Measurements from ENCODE around the gene MTHFD1.

DNA sequence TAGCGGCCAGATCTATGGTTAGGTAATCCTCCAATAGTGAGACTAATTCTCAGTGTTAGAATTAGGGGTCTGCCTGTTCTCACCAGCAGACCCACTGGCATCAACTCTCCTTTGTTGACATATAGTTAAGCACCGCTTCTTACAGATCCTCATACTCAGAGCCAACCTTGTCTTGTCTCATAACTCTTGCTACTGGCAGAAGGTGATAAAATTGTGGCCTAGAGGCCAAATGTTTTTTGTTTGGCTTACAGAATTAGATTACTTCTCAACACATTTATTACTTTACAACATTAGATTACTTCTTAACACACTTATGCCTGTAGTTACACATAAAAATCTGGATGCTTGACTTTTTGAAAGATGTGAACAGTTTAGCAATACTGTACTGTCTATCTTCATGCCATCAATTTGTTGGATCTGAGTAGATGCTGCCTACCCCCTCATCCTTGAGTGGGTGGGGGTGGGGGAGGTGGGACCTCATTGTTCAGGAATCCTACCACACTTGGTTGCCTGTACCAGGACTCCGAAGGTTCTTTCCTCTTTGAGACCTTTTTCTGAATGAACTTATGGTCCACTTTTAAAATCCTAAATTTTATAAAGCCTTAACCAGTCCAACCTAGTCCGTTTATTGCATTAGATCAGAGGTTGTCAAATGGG is 7.0 kb downstream of the MTHFD1 start:
- TF ChIP-seq, protein P1, sequence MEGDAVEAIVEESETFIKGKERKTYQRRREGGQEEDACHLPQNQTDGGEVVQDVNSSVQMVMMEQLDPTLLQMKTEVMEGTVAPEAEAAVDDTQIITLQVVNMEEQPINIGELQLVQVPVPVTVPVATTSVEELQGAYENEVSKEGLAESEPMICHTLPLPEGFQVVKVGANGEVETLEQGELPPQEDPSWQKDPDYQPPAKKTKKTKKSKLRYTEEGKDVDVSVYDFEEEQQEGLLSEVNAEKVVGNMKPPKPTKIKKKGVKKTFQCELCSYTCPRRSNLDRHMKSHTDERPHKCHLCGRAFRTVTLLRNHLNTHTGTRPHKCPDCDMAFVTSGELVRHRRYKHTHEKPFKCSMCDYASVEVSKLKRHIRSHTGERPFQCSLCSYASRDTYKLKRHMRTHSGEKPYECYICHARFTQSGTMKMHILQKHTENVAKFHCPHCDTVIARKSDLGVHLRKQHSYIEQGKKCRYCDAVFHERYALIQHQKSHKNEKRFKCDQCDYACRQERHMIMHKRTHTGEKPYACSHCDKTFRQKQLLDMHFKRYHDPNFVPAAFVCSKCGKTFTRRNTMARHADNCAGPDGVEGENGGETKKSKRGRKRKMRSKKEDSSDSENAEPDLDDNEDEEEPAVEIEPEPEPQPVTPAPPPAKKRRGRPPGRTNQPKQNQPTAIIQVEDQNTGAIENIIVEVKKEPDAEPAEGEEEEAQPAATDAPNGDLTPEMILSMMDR (IDR thresholded peaks at IDR 0.05) = no peak
- TF ChIP-seq POLR2A (IDR thresholded peaks at IDR 0.05) = no peak
